Measurements from ENCODE around the gene CERKL.
A peak's percentile ranks its signal among the peaks of the same experiment; 100 is the strongest.

The CERKL gene

GRCh38 chr2:181677912-181678586 is 21.1 kb upstream of the CERKL start:
- peak; percentile 32 for DNase-seq

GRCh38 chr2:181675254-181675653 is 18.3 kb upstream of the CERKL start:
- DNase-seq = no peak

GRCh38 chr2:181674461-181674860 is 17.6 kb upstream of the CERKL start:
- no peak for DNase-seq

- DNase-seq = no peak
These were observed 16.3 kb upstream of the CERKL start for GRCh38 chr2:181673173-181673572.

- no peak for DNase-seq
These were observed 15.5 kb upstream of the CERKL start for GRCh38 chr2:181672255-181673008.

- no peak for DNase-seq
These were observed 13.7 kb upstream of the CERKL start for GRCh38 chr2:181670632-181671031.

- no peak for DNase-seq
These were observed 10.3 kb upstream of the CERKL start for GRCh38 chr2:181667234-181667633.

- DNase-seq = no peak
These were observed 5.4 kb upstream of the CERKL start for GRCh38 chr2:181662287-181662686.

GRCh38 chr2:181660181-181660580 is 3.3 kb upstream of the CERKL start:
- no peak for DNase-seq

- DNase-seq = no peak
These were observed 1.5 kb upstream of the CERKL start for GRCh38 chr2:181658444-181658843.

- DNase-seq = no peak
These were observed 474 bp upstream of the CERKL start for GRCh38 chr2:181657379-181657778.

- DNase-seq = no peak
These were observed 1.4 kb downstream of the CERKL start for GRCh38 chr2:181655519-181655918.

GRCh38 chr2:181649436-181649979 is 7.4 kb downstream of the CERKL start:
- DNase-seq = no peak

GRCh38 chr2:181648478-181649155 is 8.3 kb downstream of the CERKL start:
- no peak for DNase-seq

- DNase-seq = no peak
These were observed 10.4 kb downstream of the CERKL start for GRCh38 chr2:181646415-181646987.

- DNase-seq = no peak
These were observed 13.8 kb downstream of the CERKL start for GRCh38 chr2:181643151-181643550.

- no peak for DNase-seq
These were observed 14.8 kb downstream of the CERKL start for GRCh38 chr2:181642086-181642485.

GRCh38 chr2:181639686-181640085 is 17.2 kb downstream of the CERKL start:
- no peak for DNase-seq

- no peak for DNase-seq
These were observed 24.0 kb downstream of the CERKL start for GRCh38 chr2:181632733-181633401.

- DNase-seq = no peak
These were observed 28.0 kb downstream of the CERKL start for GRCh38 chr2:181628590-181629585.

GRCh38 chr2:181627545-181627944 is 29.4 kb downstream of the CERKL start:
- DNase-seq = no peak
